ENCODE results near the gene CETP. TPM values are rescaled to one million over a fixed set of nuclear protein-coding genes. Genes with fewer than 3 reads are reported as not detected.

Gene CETP
- total RNA-seq, 1 donor from 2014 or later = 0.16 TPM

DNA sequence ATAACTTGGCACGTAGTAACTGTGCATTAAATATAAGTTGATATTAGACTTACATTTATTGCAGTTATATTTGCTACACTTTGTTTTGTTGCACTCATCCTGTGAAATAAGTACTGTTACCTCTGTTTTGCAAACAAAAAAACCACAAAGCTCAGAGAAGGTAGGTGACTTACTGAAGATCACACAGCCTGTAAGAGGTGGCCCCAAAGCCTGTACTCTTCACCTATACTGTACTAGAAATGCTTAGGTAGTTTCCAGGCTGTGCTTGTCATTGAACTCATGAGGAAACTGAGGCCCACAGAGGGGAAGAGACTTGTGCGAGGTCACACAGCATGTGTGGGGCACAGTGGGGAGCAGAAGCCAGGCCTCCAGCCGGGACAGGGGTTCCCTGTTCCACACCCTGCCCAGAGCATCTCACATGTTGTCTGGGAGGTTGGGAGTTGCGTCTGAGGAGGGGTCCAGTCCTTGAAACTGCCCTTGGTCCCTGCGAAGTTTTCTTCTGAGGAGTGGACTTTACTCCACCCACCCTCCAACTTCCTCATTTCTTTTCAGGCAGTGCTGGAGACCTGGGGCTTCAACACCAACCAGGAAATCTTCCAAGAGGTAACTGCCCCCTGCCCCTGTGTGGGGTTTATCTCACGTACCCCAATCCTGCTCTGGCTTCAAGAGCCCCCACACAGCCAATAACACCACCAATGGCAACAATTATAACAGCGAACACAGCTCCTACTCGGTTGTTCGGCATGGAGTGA is 13.0 kb downstream of the CETP start:
- intact Hi-C loops (cut with micrococcal nuclease) = no loop called here
- Histone ChIP-seq H3K27ac (replicated peaks) (no peak overlapping the region), H3K4me3 (no peak overlapping the region), H3K4me1 (peaks cover 7% of the 10 kb centered on the region), H3K36me3 (no peaks in the 10 kb centered on the region), H3K9me3 (replicated peaks) (no peaks in the 10 kb centered on the region), H3K27me3 (ENCODE audit: low read depth) (no peaks in the 10 kb centered on the region)
- TF ChIP-seq, protein P1, sequence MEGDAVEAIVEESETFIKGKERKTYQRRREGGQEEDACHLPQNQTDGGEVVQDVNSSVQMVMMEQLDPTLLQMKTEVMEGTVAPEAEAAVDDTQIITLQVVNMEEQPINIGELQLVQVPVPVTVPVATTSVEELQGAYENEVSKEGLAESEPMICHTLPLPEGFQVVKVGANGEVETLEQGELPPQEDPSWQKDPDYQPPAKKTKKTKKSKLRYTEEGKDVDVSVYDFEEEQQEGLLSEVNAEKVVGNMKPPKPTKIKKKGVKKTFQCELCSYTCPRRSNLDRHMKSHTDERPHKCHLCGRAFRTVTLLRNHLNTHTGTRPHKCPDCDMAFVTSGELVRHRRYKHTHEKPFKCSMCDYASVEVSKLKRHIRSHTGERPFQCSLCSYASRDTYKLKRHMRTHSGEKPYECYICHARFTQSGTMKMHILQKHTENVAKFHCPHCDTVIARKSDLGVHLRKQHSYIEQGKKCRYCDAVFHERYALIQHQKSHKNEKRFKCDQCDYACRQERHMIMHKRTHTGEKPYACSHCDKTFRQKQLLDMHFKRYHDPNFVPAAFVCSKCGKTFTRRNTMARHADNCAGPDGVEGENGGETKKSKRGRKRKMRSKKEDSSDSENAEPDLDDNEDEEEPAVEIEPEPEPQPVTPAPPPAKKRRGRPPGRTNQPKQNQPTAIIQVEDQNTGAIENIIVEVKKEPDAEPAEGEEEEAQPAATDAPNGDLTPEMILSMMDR (IDR thresholded peaks at IDR 0.05; ENCODE audit: borderline replicate concordance) = no peak
- no peak for DNase-seq

DNA sequence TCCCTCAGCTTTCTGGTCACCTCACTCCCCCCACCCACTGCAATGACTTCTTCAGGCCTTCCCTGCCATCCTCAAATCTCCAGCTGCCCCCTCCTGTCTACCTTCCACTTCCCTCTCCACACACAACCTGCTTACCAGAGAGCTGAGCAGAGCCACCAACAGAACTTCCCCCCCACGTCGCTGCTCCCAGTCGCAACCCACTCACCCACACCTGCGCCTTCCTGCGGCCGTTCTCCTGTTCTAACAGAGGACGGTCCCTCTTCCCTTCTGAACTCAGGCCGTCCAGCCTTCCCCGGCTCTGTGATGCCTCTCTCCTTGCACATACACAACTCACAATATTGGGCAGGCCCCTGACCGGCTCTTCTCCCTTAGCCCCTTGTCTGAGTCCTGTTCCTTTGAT is 14.0 kb downstream of the CETP start:
- intact Hi-C loops (cut with micrococcal nuclease) = no loop called here
- Histone ChIP-seq H3K36me3 (no peaks in the 10 kb centered on the region), H3K27me3 (ENCODE audit: low read depth) (no peaks in the 10 kb centered on the region), H3K27ac (replicated peaks) (no peak overlapping the region), H3K9me3 (replicated peaks) (no peaks in the 10 kb centered on the region), H3K4me1 (peaks cover 7% of the 10 kb centered on the region), H3K4me3 (no peak overlapping the region)
- no peak for DNase-seq
- TF ChIP-seq, protein P1 (IDR thresholded peaks at IDR 0.05; ENCODE audit: borderline replicate concordance) = no peak

DNA sequence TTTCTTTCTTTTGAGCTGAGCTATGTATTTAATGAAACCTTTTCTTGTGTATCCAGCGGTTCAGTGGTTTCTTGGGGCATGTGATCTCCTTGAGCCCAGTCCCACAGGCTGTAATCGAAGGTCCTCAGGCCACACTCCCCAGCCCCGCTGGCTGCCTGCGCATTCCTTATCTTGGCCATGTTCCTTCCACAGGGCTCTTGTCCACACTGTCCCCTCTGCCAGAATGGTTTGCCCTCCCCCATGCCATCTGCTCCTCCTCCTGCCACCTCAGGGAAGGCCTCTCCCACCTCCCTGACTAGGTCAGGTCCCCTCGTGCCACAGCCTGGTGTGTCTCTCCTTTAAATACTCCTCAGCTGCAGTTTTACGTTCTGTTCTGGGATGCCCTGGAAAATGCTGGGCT is 15.5 kb downstream of the CETP start:
- H3K27ac ChIP-seq (replicated peaks) = no peak overlapping the region
- H3K36me3 ChIP-seq = no peaks in the 10 kb centered on the region
- no peaks in the 10 kb centered on the region for H3K4me1 ChIP-seq
- no peaks in the 10 kb centered on the region for H3K9me3 ChIP-seq (replicated peaks)
- intact Hi-C loops (cut with micrococcal nuclease) = no loop called here
- TF ChIP-seq, protein P1 (IDR thresholded peaks at IDR 0.05; ENCODE audit: borderline replicate concordance) = no peak
- DNase-seq = no peak
- no peak overlapping the region for H3K4me3 ChIP-seq
- no peaks in the 10 kb centered on the region for H3K27me3 ChIP-seq (ENCODE audit: low read depth)

DNA sequence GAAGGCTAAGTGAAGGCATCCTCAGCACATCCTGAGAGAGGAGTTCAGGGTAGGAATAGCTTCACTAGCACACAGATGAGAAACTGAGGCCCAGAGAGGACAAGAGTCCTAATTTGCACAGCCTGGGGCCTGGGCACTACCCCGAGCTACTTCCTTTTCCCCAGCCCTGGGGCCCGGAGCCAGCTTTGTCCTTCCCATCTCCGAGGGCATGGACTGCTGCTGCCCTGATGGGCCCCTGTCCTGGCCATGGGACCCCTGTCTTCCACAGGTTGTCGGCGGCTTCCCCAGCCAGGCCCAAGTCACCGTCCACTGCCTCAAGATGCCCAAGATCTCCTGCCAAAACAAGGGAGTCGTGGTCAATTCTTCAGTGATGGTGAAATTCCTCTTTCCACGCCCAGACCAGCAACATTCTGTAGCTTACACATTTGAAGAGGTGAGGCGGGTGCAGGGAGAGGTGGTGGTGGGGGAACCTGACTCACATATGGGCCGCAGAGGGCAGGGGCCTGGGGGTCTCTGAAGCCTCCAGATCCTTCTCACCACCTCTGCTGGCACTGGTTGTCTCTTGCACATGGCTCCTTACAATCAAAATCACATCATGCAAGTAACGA is 16.2 kb downstream of the CETP start:
- no peaks in the 10 kb centered on the region for H3K27me3 ChIP-seq (ENCODE audit: low read depth)
- DNase-seq = no peak
- intact Hi-C loops (cut with micrococcal nuclease) = no loop called here
- H3K27ac ChIP-seq (replicated peaks) = no peak overlapping the region
- H3K4me1 ChIP-seq = no peaks in the 10 kb centered on the region
- H3K9me3 ChIP-seq (replicated peaks) = no peaks in the 10 kb centered on the region
- TF ChIP-seq, protein P1 (IDR thresholded peaks at IDR 0.05; ENCODE audit: borderline replicate concordance) = no peak
- no peak overlapping the region for H3K4me3 ChIP-seq
- H3K36me3 ChIP-seq = no peaks in the 10 kb centered on the region

DNA sequence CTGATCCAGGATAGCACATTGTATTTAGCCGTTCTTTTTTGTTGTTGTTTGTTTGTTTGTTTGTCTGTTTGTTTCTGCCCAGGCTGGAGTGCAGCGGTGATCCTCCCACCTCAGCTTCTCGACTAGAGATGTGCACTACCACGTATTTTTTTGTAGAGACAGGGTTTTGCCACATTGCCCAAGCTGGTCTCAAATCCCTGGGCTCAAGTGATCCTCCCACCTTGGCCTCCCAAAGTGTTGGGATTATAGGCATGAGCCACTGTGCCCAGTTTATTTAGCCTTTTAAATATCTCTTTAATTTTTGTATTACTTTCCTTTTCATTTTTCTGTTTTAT is 18.4 kb downstream of the CETP start:
- no peaks in the 10 kb centered on the region for H3K27me3 ChIP-seq (ENCODE audit: low read depth)
- H3K27ac ChIP-seq (replicated peaks) = no peak overlapping the region
- H3K36me3 ChIP-seq = no peaks in the 10 kb centered on the region
- H3K4me3 ChIP-seq = no peak overlapping the region
- H3K4me1 ChIP-seq = peaks cover 19% of the 10 kb centered on the region
- DNase-seq = no peak
- H3K9me3 ChIP-seq (replicated peaks) = no peaks in the 10 kb centered on the region
- TF ChIP-seq, protein P1 (IDR thresholded peaks at IDR 0.05; ENCODE audit: borderline replicate concordance) = no peak
- intact Hi-C loops (cut with micrococcal nuclease) = no loop called here
